Activated CD4-positive, alpha-beta T cell treated with anti-CD3 and anti-CD28 coated beads, Interleukin-2, amount 50 U/mL, for 1 hour (primary cell): Measurements from ENCODE around the gene EPHB6.

Source experiments
- DNase-seq: peaks from one replicate; pipeline ENCODE4 v3.0.0-alpha.2; 2020

EPHB6 gene

DNA sequence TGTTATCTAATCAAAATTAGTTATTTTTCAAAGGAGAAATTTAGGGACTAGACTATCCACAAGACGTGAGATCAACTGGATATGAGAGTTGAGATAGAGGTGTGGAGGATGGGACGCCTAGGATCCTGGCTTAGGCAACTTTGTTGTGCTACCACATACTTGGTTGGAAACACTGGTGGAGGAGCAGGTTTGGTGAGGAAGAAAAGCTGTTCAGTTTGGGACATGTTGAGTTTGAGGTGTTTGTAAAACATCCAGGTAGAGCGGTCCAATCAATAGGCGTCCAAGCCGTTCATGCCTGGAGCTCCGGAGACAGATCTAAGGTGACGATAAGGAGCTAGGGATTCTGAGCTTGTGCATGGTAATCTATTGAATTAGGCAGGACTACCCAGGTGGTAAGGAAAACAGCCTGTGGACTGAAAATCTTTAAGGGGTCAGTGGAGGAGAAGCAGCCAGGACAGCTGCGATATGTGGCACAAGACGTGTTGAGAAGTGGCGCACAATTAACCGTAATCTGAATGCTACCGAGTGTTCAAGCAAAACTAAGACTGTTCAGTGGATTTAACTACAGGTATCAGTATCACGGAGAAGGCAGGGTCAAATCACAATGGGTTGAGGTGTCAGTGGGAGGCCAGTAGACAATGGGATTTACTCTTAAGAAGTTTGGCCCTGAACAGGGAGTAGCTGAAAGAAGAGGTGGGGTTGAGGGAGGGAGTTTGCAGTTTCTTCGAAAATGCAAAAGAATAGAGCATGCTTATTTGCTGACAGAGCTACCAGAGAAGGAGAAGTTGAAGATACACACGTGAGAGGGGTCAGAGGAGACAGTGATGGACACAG is 46.8 kb downstream of the EPHB6 start:
- no peak for DNase-seq

DNA sequence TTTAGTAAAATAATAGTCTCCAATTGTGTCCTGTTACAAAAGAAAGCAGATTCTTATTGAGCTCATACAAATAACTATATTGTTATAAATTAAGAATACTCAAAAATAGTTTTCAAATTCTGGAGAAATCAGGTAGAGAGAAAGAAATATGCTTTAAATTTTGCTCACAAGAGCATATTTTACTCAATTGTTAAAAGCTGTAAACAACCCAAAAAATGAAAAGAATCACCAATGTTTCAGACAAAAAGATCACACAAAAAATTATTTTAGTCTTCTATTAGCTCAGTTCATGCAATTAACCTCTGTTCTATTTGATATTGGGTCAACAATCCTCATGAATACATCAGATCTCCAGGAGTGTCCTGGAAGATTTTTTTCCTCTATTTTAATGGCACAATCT is 49.3 kb downstream of the EPHB6 start:
- DNase-seq = no peak

DNA sequence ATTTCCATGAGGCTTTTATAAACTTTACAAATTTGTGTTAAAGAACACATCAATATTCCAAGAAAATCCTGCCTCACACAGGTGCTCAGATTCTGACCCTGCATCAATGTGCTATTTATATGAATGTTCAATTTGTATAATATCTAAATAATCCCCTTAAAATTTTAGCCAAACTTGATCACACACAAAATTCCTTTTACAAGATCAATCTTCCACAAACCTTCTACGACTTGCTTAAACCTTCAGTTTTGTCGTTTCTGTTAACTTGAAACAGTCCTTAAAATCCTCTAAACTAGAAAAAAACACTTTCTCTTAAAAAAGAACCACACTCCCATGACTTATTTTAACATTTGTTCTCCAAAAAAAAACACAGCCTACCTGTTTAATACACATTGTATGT is 50.9 kb downstream of the EPHB6 start:
- DNase-seq = no peak

DNA sequence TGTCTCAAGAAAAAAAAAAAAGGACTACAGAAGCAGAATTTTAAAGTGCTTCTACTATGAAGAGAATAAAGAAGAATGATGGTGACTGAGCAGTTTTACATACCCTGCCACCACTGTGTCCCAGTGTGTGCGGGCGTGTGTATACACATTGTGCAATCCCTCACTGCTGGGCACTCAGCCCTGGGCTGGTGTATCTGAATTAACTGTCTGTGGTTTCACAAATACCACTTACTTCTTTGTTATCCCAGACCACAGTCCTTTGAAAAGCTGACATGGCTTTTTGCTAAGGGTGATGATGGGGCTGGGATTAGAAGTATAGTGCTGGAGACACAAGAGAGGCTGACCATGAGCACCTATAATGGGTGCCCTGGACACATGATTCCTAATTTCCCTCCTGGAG is 51.8 kb downstream of the EPHB6 start:
- no peak for DNase-seq

DNA sequence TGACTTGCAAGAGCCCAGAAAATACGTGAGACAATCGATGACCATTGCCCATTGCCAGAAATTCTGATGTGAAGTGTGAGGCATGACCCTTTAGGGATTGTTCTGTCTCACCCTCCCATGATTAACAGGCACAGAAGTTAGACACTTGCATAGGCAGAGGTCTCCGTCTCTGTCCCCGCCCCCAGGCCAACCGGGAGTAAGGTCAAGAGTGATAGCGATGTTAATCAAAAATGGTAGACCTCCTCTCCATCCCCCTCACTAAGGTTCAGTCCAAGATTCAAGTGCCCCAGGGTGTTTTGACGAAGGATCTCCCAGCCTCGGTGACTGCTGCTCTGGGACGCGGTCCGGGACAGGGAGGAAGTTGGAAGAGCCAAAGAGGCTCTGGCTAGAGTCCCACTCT is 53.4 kb downstream of the EPHB6 start:
- DNase-seq = no peak

DNA sequence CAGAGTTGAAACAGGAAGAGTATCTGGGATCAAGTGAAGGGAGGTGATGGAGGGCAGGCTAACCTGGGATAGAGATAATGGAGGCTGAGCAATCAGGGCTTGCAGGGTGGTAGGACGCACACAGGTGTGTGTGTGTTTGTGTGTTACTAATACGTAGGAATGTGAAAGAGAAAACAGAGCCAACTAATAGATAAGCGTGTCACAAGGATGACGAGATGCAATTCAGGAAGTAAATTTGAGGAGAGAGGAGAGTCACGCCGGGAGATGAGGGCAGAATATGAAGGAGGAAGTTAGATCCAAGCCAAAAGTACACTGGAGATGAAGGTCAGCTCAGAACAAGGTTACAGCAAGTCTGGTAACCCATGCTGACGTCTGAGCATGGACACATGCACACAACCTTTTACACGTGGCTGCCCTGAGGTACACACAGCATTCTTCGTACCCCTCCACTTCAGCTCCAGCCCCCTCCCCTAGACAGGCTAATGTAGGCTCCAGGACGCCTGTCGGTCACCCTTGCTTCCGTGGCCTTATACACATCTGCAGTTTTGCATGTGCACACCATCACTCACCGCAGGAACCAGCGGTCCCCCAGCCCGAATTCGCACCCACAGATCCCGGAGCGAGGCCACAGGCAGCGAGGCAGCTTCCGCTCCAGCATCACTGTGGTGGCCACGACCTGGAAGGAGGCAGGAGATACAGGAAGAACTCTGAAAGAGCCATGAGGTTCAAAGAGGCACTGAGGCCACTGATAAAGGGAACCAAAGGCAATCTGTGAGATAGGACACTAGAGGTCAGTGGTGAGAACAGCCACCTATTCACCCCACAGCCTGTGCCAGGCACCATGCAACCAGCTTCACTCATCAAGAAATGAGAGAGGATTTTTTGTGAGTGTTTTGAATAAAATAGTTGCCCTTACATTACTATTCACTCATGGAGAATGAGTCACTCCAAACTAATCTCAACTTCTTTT is 54.3 kb downstream of the EPHB6 start:
- no peak for DNase-seq

DNA sequence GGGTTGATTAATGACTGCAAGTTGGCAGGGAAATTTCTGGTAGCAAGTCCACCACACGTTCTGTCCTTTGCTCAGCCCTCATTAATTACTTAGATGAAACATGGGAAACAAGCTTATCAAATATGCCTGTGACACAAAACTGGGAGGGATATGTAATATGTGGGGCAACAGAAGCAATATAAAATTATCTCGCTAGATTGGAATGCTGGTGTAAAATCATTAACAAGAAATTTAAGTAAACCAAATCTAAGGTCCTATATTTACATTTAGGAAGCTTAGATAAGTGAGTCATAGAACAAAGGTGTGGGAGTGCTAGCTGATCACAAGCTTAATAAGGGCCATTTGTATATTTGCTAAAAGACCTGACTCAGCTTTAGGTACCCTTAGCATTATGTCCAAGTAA is 55.2 kb downstream of the EPHB6 start:
- no peak for DNase-seq

DNA sequence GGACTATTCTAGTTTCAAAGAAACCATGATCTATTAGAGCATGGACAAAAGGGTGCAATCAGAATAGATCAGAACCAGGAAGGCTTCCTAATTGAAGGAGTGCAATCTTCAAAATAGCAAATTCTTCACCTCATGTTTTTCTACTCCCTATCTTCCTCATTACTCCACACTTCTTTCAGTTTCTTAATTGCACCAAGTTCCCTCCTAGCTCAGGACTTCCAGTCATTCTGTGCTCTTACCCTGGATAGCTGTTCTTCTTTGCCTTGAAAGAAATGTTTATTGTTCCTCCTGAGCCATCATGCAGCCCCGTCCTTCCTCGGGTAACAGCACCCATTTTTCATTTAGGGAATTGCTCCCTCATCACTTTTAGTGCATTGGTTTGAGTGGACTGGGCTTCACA is 55.6 kb downstream of the EPHB6 start:
- DNase-seq = no peak

DNA sequence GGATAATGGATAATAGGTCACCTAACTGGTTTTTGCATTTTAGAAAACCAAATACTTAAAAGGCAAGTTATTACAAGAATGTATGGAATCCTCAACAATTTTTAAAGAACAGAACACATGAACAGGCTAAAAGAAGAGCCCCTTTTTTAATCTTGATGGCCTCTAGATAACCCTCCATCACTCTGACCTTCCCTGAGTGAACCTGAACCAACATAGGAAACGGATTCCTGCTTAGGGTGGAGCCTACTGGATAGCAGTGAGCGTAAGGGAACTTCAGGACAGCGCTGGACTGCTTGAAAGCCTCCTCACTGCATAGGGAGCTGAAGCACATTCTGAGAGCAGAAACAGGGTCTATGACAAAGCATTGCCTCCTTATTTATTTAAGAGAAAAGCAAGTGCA is 58.2 kb downstream of the EPHB6 start:
- DNase-seq = no peak

DNA sequence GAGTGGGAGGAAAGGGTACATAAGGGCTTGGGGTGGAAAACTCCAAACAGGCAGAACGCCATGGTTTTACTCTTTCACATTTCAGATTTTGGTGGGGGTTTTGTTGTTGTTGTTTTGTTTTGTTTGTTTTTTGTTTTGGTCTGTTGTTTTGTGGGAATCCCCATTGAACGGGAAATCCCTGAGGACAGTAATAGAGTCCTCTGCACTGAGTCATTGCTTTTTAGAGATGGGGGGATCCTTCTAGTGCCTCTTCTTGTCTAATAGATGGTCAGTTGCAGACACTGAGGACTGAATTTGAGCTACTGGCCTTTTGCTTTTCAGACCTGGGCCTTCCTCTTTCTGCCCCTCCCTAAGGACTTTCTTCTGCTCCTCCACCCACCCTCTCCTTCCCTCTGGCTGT is 58.7 kb downstream of the EPHB6 start:
- DNase-seq = no peak

DNA sequence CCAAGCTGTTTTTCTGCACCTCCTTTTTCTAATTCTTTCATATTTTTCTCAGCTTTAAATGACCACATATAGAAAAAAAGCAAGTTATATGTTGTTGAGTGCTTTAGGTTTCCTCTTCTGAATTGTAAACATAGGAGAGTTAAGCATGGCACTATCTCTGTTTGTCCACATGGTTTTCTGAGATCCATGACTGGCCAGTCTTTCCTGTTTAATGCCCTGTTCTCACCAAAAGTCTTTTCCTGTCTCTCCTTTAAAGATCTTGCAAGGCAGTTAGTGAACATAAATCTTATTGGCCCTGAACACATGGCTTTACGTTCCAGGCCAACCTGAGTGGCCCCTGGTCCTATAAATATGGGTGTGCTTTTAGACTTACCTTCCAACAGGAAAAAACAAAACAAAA is 59.2 kb downstream of the EPHB6 start:
- DNase-seq = no peak

DNA sequence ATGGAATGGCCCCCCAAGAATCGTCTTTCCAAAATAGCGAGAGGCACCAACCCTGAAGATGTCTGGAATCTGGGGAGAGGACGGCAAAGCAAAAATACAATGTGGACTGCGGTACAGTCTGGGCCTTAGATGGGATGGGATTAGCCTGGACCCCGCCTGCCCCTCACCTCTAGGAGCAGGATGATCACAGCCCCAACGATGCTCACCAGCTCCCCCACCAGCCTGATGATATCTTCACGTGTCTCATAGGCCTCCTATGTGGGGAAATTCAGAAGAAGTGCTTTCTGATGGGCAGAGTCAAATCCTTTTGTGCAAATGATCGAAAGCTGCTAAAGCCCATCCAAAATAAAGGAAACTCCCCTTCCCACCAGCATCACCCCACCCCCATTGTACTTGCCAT is 60.4 kb downstream of the EPHB6 start:
- DNase-seq = no peak

DNA sequence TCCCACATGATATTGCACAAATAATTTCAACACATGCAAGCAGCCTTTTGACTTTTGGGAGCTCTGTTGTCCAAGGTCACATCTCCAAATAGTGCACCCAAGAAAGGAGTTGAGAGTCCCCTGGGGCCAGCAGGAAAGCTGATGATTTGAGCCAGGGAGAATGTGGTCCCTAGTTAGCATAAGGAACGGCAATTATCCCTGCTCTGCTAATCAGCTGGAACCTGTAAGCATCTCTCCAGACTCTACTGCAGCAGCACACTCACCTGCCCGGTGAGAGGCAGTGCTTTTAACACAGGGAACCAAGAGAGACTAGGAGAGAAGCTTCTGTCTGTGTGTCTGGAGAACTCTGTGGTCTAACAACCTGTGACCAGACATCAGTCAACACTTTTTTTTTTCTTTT is 61.6 kb downstream of the EPHB6 start:
- DNase-seq = no peak

DNA sequence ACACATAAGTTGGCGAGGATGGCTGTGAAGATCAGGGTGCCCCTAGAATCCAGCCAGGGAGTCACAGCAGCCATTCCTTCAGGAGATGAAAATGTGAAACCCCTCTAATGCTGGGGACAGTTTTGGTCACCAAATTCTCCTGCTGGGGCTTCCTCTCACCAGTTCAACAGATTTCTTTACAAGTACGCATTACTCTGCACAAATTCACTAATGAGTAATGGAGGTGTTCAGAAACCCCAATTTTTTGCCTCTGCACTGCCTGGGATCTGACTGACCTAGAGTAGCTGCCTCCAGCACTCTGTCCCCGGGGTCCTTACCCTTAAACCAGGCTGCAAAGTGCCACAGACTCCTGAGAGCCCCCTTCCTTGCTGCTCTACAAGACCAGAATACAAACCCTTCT is 62.6 kb downstream of the EPHB6 start:
- DNase-seq = no peak

DNA sequence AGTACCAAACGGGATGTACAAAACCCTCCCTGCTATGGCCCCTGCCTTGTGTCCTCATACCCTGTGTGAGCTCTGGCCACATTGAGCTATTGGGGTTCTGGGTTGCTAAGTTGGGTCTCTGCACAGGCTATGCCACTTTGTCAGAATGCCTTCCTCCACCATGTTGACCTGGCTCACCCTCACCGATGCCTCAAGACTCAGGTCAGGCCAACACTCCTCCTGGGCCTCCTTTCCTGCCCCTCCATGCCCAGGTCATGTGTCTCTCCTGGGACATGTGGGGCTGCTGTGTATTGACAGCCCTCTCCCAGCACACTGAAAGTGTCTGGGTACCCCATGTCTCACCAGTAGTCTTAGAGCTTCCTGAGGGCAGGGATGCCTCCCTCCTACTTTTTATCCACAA is 64.0 kb downstream of the EPHB6 start:
- no peak for DNase-seq

DNA sequence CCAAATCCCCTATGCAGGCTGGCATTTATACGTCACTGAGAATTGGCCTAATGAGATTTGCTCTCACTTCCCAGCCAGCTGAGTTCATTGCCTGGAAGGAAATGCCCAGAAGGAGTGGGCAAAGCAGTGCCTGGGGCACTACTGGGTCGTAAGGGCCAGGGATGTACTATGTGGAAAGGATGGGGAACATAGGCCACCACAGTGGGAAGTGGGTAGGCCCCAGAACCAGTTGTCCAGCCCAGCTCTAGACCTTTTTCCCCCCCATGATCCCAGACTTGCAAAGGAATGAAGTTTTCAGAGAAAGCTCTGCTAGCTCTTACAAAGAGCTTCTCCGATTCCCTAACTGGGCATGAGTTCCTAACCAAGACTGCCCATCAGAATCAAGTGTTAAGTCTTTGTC is 64.8 kb downstream of the EPHB6 start:
- DNase-seq = no peak
